GM23338 (cell line): ENCODE results near the gene LYZL6.

ENCODE experiments used
- CREB1 ChIP-seq: fragments of 250-450 bp; sonication (Bioruptor Pico); IDR thresholded peaks from 2 replicates; pipeline ENCODE4 v1.5.0; 2020; ENCODE audit warnings: low read depth, mild to moderate bottlenecking, moderate library complexity
- CTCF ChIP-seq, 2 experiments: fragments of 200-600 bp in 1 of 2; sonication (generic) in 1 of 2; conservative IDR thresholded peaks; 2 replicates each; pipeline versions ENCODE4 v1.5.1 to v1.6.1; 2016 to 2017; ENCODE audit warnings: antibody characterized with exemption in 2 of 2, low read depth in 2 of 2, mild to moderate bottlenecking in 2 of 2, moderate library complexity in 1 of 2
- EZH2 ChIP-seq: fragments of 200-600 bp; sonication (generic); IDR thresholded peaks from one replicate; pipeline ENCODE4 v1.8.0; 2017; ENCODE audit warnings: antibody characterized with exemption, mild to moderate bottlenecking, low read depth; ENCODE audit not compliant: unreplicated experiment
- EZH2phosphoT487 ChIP-seq: fragments of 200-600 bp; sonication (generic); IDR thresholded peaks from one replicate; pipeline ENCODE4 v1.8.1; 2018; ENCODE audit warnings: antibody characterized with exemption; ENCODE audit not compliant: unreplicated experiment
- JUNB ChIP-seq: IDR thresholded peaks from one replicate; pipeline ENCODE4 v1.6.1; 2016; ENCODE audit warnings: antibody characterized with exemption; ENCODE audit not compliant: unreplicated experiment
- POLR2AphosphoS5 ChIP-seq: IDR thresholded peaks from 2 replicates; pipeline ENCODE4 v1.6.1; 2016; ENCODE audit warnings: antibody characterized with exemption, low read depth
- STAT1 ChIP-seq: IDR thresholded peaks from one replicate; pipeline ENCODE4 v1.6.1; 2016; ENCODE audit warnings: antibody characterized with exemption; ENCODE audit not compliant: unreplicated experiment
- ZNF114 ChIP-seq: fragments of 250-450 bp; sonication (Bioruptor Pico); IDR thresholded peaks from 2 replicates; pipeline ENCODE4 v1.5.0; 2020; ENCODE audit warnings: mild to moderate bottlenecking, moderate library complexity
- ZNF331 ChIP-seq: fragments of 250-450 bp; sonication (Bioruptor Pico); IDR thresholded peaks from 2 replicates; pipeline ENCODE4 v1.5.0; 2020; ENCODE audit warnings: low read depth, mild to moderate bottlenecking, moderate library complexity
- TF ChIP-seq, protein P1 (sequence below): IDR thresholded peaks from one replicate; pipeline ENCODE4 v1.6.1; 2018; ENCODE audit warnings: antibody characterized with exemption; ENCODE audit not compliant: unreplicated experiment

- TF ChIP-seq POLR2AphosphoS5 = no peak
- peak; percentile 76 to 88 for TF ChIP-seq CTCF (conservative IDR thresholded peaks at IDR 0.05; ENCODE audit: low read depth in 2 of 2)
- no peak for TF ChIP-seq EZH2
- TF ChIP-seq EZH2phosphoT487 = no peak
- TF ChIP-seq CREB1 (CRISPR knock-in tag) = no peak
- TF ChIP-seq ZNF114 (CRISPR knock-in tag) = no peak
- TF ChIP-seq, protein P1, sequence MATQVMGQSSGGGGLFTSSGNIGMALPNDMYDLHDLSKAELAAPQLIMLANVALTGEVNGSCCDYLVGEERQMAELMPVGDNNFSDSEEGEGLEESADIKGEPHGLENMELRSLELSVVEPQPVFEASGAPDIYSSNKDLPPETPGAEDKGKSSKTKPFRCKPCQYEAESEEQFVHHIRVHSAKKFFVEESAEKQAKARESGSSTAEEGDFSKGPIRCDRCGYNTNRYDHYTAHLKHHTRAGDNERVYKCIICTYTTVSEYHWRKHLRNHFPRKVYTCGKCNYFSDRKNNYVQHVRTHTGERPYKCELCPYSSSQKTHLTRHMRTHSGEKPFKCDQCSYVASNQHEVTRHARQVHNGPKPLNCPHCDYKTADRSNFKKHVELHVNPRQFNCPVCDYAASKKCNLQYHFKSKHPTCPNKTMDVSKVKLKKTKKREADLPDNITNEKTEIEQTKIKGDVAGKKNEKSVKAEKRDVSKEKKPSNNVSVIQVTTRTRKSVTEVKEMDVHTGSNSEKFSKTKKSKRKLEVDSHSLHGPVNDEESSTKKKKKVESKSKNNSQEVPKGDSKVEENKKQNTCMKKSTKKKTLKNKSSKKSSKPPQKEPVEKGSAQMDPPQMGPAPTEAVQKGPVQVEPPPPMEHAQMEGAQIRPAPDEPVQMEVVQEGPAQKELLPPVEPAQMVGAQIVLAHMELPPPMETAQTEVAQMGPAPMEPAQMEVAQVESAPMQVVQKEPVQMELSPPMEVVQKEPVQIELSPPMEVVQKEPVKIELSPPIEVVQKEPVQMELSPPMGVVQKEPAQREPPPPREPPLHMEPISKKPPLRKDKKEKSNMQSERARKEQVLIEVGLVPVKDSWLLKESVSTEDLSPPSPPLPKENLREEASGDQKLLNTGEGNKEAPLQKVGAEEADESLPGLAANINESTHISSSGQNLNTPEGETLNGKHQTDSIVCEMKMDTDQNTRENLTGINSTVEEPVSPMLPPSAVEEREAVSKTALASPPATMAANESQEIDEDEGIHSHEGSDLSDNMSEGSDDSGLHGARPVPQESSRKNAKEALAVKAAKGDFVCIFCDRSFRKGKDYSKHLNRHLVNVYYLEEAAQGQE = no peak
- no peak for TF ChIP-seq JUNB
- no peak for TF ChIP-seq ZNF331 (CRISPR knock-in tag)
- no peak for TF ChIP-seq STAT1
Measured at GRCh38 chr17:35969558-35970380, 26.3 kb upstream of the LYZL6 start.
